HG02943 (cell line): ENCODE results near the gene LAPTM5.
A peak's percentile ranks its signal among the peaks of the same experiment; 100 is the strongest.

Source experiments
- ATAC-seq: cut with Tn5 transposase; IDR thresholded peaks from one replicate; pipeline ENCODE4 v1.9.1; 2021; ENCODE audit warnings: mild to moderate bottlenecking, low read depth, moderate library complexity; ENCODE audit not compliant: unreplicated experiment

Gene LAPTM5

GRCh38 chr1:30720271-30721223 is 37.0 kb downstream of the LAPTM5 start:
- ATAC-seq = no peak

GRCh38 chr1:30719406-30720270 is 37.9 kb downstream of the LAPTM5 start:
- no peak for ATAC-seq

GRCh38 chr1:30718636-30719405 is 38.8 kb downstream of the LAPTM5 start:
- peak; percentile 52 for ATAC-seq

- ATAC-seq = peak; percentile 75
These were observed 39.4 kb downstream of the LAPTM5 start for GRCh38 chr1:30718091-30718635.

- ATAC-seq = no peak
These were observed 40.9 kb downstream of the LAPTM5 start for GRCh38 chr1:30716646-30717045.

- no peak for ATAC-seq
These were observed 41.7 kb downstream of the LAPTM5 start for GRCh38 chr1:30715886-30716285.

- ATAC-seq = no peak
These were observed 42.4 kb downstream of the LAPTM5 start for GRCh38 chr1:30715216-30715615.

- ATAC-seq = no peak
These were observed 43.0 kb downstream of the LAPTM5 start for GRCh38 chr1:30714536-30715090.

GRCh38 chr1:30714025-30714424 is 43.5 kb downstream of the LAPTM5 start:
- no peak for ATAC-seq

GRCh38 chr1:30713311-30713710 is 44.3 kb downstream of the LAPTM5 start:
- ATAC-seq = no peak

GRCh38 chr1:30712583-30712982 is 45.0 kb downstream of the LAPTM5 start:
- ATAC-seq = no peak

GRCh38 chr1:30710407-30710806 is 47.2 kb downstream of the LAPTM5 start:
- no peak for ATAC-seq

GRCh38 chr1:30708361-30708728 is 49.2 kb downstream of the LAPTM5 start:
- no peak for ATAC-seq

- no peak for ATAC-seq
These were observed 49.9 kb downstream of the LAPTM5 start for GRCh38 chr1:30707412-30708360.

- no peak for ATAC-seq
These were observed 51.0 kb downstream of the LAPTM5 start for GRCh38 chr1:30706528-30706927.

GRCh38 chr1:30705698-30706097 is 51.9 kb downstream of the LAPTM5 start:
- no peak for ATAC-seq

- ATAC-seq = no peak
These were observed 52.6 kb downstream of the LAPTM5 start for GRCh38 chr1:30704765-30705509.

GRCh38 chr1:30704271-30704670 is 53.3 kb downstream of the LAPTM5 start:
- ATAC-seq = no peak
